ENCODE results near the gene HGF. TPM values are rescaled to one million over a fixed set of nuclear protein-coding genes. Genes with fewer than 3 reads are reported as not detected.

HGF gene
- total and polyA plus RNA-seq, 4 donors = 3.1 to 25.5 (median 12.3) TPM

- H3K27ac ChIP-seq (ENCODE audit: low read depth in 1 of 2, low read length in 1 of 2) = no peak overlapping the region
These were observed 100.3 kb downstream of the HGF start for GRCh38 chr7:81669476-81670105.

GRCh38 chr7:81666209-81666608, 103.6 kb downstream of the HGF start:
- no peaks in the 10 kb centered on the region for H3K4me1 ChIP-seq (ENCODE audit: control insufficient read depth in 5 of 5, insufficient read depth in 5 of 5, low read length in 5 of 5)
- no peaks in the 10 kb centered on the region for H3K36me3 ChIP-seq (ENCODE audit: control insufficient read depth in 4 of 4, insufficient read depth in 4 of 4, low read length in 4 of 4)
- no peaks in the 10 kb centered on the region for H3K9me3 ChIP-seq (ENCODE audit: control insufficient read depth in 4 of 4, insufficient read depth in 3 of 4, low read length in 3 of 4)
- TF ChIP-seq CTCF (IDR thresholded peaks at IDR 0.05; ENCODE audit: control extremely low read depth, extremely low read depth) = no peak
- H3K27me3 ChIP-seq (ENCODE audit: control insufficient read depth in 3 of 3, insufficient read depth in 3 of 3, low read length in 2 of 3) = no peaks in the 10 kb centered on the region
- no peak overlapping the region for H3K4me3 ChIP-seq
- H3K27ac ChIP-seq (ENCODE audit: low read depth in 1 of 2, low read length in 1 of 2) = no peak overlapping the region
- DNase-seq (no peak), ATAC-seq (ENCODE audit: insufficient read depth, low FRiP score) (no peak)
- WGBS, 2 donors = 65 to 82% methylated on average over 1 of the region's 1 CpG
- H3K9ac ChIP-seq (ENCODE audit: insufficient read depth in 1 of 2, low read length in 2 of 2) = no peak overlapping the region

More at GRCh38 chr7:81669476-81670105, 100.3 kb downstream of the HGF start:
- ATAC-seq (ENCODE audit: insufficient read depth, low FRiP score) = no peak
- Histone ChIP-seq H3K9me3 (ENCODE audit: control insufficient read depth in 4 of 4, insufficient read depth in 3 of 4, low read length in 3 of 4) (no peaks in the 10 kb centered on the region), H3K9ac (ENCODE audit: insufficient read depth in 1 of 2, low read length in 2 of 2) (no peak overlapping the region), H3K4me1 (ENCODE audit: control insufficient read depth in 5 of 5, insufficient read depth in 5 of 5, low read length in 5 of 5) (no peaks in the 10 kb centered on the region), H3K27me3 (ENCODE audit: control insufficient read depth in 3 of 3, insufficient read depth in 3 of 3, low read length in 2 of 3) (no peaks in the 10 kb centered on the region), H3K36me3 (ENCODE audit: control insufficient read depth in 4 of 4, insufficient read depth in 4 of 4, low read length in 4 of 4) (no peaks in the 10 kb centered on the region), H3K4me3 (no peak overlapping the region)
- peak in 1 of 3 donors; percentile 31 for DNase-seq
- WGBS, 2 donors = 83 to 84% methylated on average over 3 of the region's 3 CpGs
- no peak for TF ChIP-seq CTCF (IDR thresholded peaks at IDR 0.05; ENCODE audit: control extremely low read depth, extremely low read depth)

- 91 to 92% methylated on average over 3 of the region's 3 CpGs for WGBS, 2 donors
- Histone ChIP-seq H3K36me3 (ENCODE audit: control insufficient read depth in 4 of 4, insufficient read depth in 4 of 4, low read length in 4 of 4) (no peaks in the 10 kb centered on the region), H3K27me3 (ENCODE audit: control insufficient read depth in 3 of 3, insufficient read depth in 3 of 3, low read length in 2 of 3) (no peaks in the 10 kb centered on the region), H3K4me3 (no peak overlapping the region), H3K9me3 (ENCODE audit: control insufficient read depth in 4 of 4, insufficient read depth in 3 of 4, low read length in 3 of 4) (no peaks in the 10 kb centered on the region), H3K4me1 (ENCODE audit: control insufficient read depth in 5 of 5, insufficient read depth in 5 of 5, low read length in 5 of 5) (no peaks in the 10 kb centered on the region), H3K27ac (ENCODE audit: low read depth in 1 of 2, low read length in 1 of 2) (no peak overlapping the region), H3K9ac (ENCODE audit: insufficient read depth in 1 of 2, low read length in 2 of 2) (no peak overlapping the region)
- TF ChIP-seq CTCF (IDR thresholded peaks at IDR 0.05; ENCODE audit: control extremely low read depth, extremely low read depth) = no peak
- DNase-seq = no peak
- no peak for ATAC-seq (ENCODE audit: insufficient read depth, low FRiP score)
These were observed 104.6 kb downstream of the HGF start for GRCh38 chr7:81665236-81665635.

GRCh38 chr7:81664304-81664703, 105.5 kb downstream of the HGF start:
- H3K9me3 ChIP-seq (ENCODE audit: control insufficient read depth in 4 of 4, insufficient read depth in 3 of 4, low read length in 3 of 4) = peaks cover 0 to 2% (median 0%) of the 10 kb centered on the region in 4 donors
- no peaks in the 10 kb centered on the region for H3K36me3 ChIP-seq (ENCODE audit: control insufficient read depth in 4 of 4, insufficient read depth in 4 of 4, low read length in 4 of 4)
- ATAC-seq (ENCODE audit: insufficient read depth, low FRiP score) (no peak), DNase-seq (no peak)
- H3K27me3 ChIP-seq (ENCODE audit: control insufficient read depth in 3 of 3, insufficient read depth in 3 of 3, low read length in 2 of 3) = no peaks in the 10 kb centered on the region
- no peaks in the 10 kb centered on the region for H3K4me1 ChIP-seq (ENCODE audit: control insufficient read depth in 5 of 5, insufficient read depth in 5 of 5, low read length in 5 of 5)
- WGBS, 2 donors = 73 to 80% methylated on average over 3 of the region's 3 CpGs
- no peak overlapping the region for H3K27ac ChIP-seq (ENCODE audit: low read depth in 1 of 2, low read length in 1 of 2)
- H3K4me3 ChIP-seq = no peak overlapping the region
- no peak overlapping the region for H3K9ac ChIP-seq (ENCODE audit: insufficient read depth in 1 of 2, low read length in 2 of 2)
- no peak for TF ChIP-seq CTCF (IDR thresholded peaks at IDR 0.05; ENCODE audit: control extremely low read depth, extremely low read depth)

Measured in lung (tissue), 12 donors.